RKO (cell line): ENCODE data around the gene BEND3.
"Not testable (repeated sequence)": the region's sequence is repeated elsewhere in the genome, so short reads cannot be mapped to it uniquely, and the experiment has no call there.

Source experiments
- DNase-seq: peaks from one replicate; pipeline ENCODE4 v3.0.0-alpha.2; 2016; ENCODE audit warnings: low spot score

The BEND3 gene

DNA sequence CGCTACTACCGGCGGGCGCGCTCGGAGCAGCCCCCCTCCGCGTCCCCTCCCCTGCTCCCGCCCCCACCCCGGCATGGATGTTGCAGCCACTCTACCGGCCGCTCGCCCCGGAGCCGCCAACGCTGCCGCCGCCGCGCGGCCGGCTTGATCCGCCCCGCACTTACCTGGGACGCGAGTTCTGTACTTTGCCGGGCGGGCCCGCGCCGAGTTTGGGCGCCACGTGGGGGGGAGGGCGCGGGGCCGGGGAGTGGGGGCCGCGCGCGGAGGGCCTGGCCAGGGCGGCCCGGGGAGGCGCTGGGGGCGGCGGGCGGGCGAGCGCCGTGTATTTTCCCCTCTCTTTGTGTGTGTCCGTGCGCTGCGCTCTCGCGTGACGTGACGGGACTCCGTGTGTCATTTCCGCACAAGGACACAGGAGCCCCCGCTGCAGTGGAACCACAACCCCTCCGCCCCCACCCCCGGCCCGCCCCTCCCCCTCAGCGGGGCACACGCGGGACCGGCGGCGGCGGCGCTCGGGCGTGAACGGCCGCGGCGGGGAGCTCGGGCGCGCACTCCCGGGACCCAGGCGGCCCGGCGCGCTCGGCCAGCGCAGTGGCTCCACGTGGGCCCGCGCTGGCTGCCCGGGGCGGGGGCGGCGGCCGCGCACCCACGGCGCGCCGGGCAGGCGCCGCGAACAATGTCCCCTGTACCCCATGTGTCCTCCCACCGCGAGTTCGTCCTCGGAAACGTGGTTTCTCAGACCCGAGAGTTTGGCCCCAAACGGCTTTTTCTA, at the start of gene BEND3:
BEND3 (minus strand) TSS at position 590 of the 769 bp plus-strand sequence. CDS start 16,230 bp downstream, outside the sequence.
- no peak for DNase-seq

DNA sequence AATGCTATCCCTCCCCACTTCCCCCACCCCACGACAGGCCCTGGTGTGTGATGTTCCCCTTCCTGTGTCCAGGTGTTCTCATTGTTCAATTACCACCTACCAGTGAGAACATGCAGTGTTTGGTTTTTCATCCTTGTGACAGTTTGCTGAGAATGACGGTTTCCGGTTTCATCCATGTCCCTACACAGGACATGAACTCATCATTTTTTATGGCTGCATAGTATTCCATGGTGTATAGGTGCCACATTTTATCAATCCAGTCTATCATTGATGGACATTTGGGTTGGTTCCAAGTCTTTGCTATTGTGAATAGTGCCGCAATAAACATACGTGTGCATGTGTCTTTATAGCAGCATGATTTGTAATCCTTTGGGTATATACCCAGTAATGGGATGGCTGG, 49.0 kb upstream of the BEND3 start:
- DNase-seq, result not testable (repeated sequence)

DNA sequence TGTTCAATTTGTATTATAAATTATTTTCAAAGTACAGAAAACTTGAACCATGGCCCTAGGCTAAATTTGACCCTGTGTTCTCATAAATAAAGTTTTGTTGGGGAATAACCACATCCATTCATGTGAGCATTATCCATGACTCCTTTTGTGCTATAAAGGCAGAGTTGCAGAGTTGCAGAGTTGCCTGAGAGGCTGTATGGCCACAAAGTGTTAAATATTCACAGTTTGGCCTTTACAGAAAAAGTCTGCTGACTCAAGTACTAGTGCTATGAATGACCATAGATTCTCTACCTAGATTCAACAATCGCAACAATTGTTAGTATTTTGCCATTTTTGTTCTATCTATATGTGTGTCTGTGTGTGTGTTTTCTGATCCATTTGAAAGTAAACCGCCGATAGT, 46.2 kb upstream of the BEND3 start:
- no peak for DNase-seq

GRCh38 chr6:107156617-107157016, 41.3 kb upstream of the BEND3 start:
- no peak for DNase-seq

DNA sequence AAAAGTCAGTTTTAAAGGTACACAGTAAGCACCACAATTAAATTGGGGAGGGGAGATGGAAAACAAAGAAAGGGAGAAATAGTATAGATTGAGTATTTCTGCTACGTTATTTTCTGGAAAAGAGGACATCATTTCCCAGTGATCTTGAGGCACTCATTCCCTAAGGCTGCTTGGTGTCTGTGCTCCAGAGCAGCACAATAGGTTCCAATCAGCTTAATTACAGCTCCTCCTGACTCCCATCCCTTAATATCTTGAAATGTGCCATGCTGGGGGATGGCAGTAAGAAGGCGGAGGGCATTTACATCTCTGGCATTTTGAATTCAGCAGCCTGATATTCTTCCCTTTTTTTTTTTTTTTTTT, 39.5 kb upstream of the BEND3 start:
- DNase-seq, result no peak

DNA sequence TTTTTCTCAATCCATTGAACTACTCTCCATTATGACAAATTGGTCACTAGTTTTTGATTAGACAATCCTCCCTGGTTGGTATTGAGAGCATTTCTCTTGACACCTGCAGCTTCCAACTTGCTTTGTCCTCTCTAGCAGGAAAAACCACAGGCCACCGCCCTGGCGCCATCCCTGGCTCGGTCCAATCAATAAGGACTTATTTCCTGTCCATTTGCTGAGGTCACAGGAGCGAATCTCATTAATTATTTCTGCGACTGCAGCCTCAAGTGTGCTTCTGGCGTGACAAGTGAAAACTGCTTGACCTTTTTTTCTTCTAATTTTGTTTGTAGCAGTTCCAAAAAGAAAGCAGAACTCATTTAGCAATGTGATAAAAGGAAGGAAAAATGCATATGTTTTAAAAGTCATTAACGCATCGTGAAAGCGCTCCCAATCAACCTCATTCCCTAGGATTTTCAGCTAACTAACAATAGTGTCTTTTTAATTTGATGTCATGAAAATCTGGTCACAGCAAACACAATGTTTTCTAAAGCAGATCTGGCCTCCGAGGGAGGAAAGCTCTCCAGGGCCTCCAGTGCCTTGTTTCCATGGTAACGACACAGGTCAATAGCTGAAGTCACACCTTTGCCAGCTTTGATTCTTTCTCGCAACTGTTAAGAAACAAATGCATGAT, 39.0 kb upstream of the BEND3 start:
- no peak for DNase-seq

- no peak for DNase-seq
These were observed 37.5 kb upstream of the BEND3 start for GRCh38 chr6:107152638-107153430.

GRCh38 chr6:107144666-107145065, 29.4 kb upstream of the BEND3 start:
- DNase-seq, result no peak

DNA sequence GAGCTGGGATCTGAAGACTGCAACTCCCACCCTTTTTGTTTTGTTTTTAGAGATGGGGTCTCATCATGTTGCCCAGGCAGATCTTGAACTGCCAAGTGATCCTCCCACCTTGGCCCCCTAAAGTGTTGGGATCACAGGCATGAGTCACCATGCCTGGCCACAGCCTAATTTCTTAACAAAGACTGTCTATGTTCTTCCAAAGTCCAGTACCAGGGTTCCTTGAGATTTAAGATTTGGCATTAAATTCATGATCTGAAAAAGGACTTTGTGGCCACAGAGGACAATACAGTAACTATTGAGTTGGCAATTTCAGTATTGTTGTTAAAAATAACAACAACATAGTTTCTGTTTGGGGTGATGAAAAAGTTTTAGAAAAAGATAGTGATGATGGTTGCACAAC, 28.7 kb upstream of the BEND3 start:
- DNase-seq, result no peak

- no peak for DNase-seq
These were observed 25.3 kb upstream of the BEND3 start for GRCh38 chr6:107140581-107140980.

GRCh38 chr6:107136324-107136723, 21.0 kb upstream of the BEND3 start:
- not testable (repeated sequence) for DNase-seq

- not testable (repeated sequence) for DNase-seq
These were observed 19.8 kb upstream of the BEND3 start for GRCh38 chr6:107135048-107135680.

- DNase-seq, result peak; percentile 55
These were observed 17.1 kb upstream of the BEND3 start for GRCh38 chr6:107132330-107132954.

GRCh38 chr6:107129370-107129925, 14.1 kb upstream of the BEND3 start:
- no peak for DNase-seq

- no peak for DNase-seq
These were observed 13.3 kb upstream of the BEND3 start for GRCh38 chr6:107128577-107128976.

DNA sequence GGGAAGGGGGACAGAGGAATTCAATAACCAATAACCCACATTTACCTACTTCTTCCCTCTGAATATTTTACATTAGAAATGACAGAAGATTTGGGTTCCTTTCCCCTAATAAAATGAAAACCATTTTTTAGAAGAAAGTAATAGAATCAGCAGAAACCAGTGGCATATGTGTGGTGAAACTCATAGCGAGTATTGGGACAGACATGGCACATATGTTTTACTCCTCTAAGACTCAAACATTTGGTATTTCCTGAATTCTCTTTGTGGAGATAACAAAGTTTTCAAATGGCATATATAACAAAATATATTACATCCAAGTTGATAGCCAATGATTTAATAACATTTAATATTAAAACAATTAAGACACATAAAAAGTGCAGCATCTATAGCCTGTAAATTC, 12.9 kb upstream of the BEND3 start:
- DNase-seq, result no peak

GRCh38 chr6:107125771-107126170, 10.5 kb upstream of the BEND3 start:
- DNase-seq, result no peak

- no peak for DNase-seq
These were observed 9.6 kb upstream of the BEND3 start for GRCh38 chr6:107124934-107125348.

DNA sequence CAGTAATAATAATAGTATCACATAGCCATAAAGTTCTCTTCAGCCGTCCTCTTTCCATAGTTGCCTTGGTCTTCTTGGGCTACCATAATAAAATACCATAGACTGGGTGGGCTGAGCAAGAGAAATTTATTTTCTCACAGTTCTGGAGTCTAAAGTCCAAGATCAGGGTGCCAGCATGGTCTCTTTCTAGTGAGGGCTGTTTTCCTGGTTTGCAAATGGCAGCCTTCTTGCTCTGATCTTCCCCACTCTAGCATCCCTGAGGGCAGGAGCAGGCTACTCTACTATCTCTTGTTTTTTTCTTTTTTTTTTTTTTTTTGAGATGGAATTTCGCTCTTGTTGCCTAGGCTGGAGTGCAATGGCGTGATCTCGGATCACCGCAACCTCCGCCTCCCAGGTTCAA, 8.2 kb upstream of the BEND3 start:
- no peak for DNase-seq

DNA sequence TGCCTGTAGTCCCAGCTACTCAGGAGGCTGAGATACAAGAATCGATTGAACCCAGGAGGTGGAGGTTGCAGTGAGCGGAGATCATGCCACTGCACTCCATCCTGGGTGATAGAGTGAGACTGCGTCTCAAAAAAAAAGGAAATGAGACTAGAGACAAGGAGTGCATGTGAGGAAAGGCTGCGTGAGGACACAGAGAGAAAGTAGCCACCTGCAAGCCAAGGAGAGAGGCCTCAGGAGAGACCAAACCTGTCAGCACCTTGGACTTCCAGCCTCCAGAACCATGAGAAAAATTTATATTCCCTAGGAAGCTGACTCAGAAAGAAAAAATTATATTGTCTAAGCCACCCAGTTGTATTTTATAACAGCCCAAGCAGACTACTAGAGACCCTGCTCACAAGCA, 7.4 kb upstream of the BEND3 start:
- DNase-seq, result no peak

- no peak for DNase-seq
These were observed 6.7 kb upstream of the BEND3 start for GRCh38 chr6:107121964-107122495.
